OCI-M2 (cell line): Measurements from ENCODE around the gene HPS1.
"Not testable (repeated sequence)": the region's sequence is repeated elsewhere in the genome, so short reads cannot be mapped to it uniquely, and the experiment has no call there.

Experiments used
- DNase-seq: peaks from one replicate; lab custom pipeline; 2025; ENCODE audit not compliant: unreplicated experiment; lab: John Stamatoyannopoulos, UW

HPS1 gene

DNA sequence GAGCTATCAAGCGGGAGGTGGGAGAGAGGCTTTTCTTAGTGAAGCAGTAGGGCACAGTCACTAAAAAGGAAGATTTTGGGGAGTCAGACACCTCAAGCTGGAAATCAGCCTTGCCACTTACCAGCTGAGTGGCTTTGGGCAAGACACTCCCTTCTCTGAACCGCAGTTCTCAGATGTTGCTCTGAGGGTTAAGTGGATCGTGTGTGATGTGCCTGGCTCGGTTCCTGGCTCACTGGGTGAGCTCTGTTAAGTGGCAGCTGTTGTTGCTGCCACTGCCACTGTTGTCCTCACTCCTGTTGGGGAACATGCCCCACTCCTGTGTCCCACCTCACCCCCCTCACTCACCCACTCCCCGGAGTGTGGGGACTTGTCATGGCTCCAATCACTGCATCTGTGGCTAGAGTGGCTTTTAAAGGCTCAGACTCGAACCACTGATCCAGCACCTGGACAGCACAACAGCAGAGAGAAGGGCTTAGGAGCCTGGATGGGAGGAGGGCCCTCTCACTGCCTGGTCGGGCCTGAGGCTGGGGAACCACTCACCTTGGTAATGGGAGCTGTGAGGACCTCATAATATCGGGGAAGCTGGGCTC lies 51.8 kb downstream of the HPS1 start:
- no peak for DNase-seq

DNA sequence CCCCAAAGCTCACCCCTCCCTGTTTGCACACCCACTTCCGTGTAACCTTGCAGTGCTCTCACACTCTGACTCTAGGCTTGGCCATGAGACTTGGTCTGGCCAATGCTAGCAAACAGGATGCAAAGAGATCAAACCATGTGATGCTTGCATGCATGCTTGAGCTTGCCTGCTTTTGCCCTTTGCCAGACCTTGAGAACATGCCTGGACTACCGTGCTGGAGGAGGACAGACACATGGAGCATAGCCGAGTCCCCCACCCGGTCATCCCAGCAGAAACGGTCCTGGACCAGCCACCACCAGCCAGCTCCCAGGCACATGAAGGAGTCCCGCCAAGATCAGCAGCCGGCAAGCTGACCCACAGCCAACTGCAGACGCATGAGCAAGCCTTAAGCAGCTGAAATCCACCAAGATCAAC lies 55.1 kb downstream of the HPS1 start:
- no peak for DNase-seq

DNA sequence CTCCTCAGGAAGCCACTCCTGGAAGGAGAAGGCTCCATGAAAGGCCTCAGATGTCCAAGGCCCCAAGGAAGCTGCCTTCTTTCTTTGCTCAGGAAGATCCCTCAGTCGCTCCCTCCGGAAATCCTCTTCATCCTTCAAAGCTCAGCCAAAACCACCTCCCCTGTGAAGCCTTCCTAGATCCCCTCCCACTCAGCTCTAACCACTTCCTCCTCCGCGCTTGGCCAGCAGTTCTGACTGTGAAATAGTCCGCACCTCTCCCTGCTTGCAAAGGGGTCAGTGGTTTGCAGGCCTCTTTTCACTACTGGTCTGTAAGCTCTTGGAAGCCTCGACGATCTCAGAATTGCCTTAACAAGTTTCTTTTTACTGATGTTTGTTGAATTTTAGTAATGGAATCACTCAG lies 55.7 kb downstream of the HPS1 start:
- no peak for DNase-seq

DNA sequence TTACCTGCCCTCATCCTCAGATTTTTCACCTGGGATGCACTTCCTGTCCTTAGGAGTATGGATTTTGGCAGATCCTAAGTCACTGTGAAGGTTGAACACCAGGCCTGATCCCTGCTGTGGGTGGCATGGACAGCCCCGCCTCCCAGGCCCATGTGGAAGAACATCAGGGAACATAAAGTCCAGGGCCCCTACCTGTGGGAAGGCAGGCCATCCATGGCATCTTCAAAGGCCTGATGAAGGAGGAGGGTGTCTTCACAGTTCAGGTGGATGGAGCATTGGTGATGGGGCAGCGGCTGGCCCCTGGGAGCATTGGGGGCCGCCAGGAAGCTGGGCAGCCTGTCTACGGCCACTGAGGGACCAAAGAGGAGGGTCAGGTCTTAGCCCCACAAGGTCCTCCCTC lies 56.3 kb downstream of the HPS1 start:
- no peak for DNase-seq

DNA sequence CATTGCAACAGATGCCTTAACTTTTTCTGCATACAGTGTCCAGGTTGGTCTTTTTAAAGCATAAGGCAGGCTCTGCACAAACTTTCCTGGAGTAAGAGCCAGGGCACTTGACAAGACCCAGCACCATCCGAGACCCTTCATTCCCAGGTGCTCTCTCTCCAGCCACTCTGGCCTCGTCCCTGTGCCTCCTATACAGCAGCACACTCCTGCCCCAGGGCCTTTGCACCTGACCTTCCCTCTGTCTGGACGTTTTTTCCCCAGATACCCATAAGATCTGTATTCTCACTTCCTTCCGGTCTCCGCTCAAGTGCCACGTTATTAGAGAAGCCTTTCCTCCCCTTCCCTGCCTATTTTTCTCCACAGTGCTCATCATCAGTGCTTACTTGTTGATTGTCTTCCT lies 57.3 kb downstream of the HPS1 start:
- no peak for DNase-seq

DNA sequence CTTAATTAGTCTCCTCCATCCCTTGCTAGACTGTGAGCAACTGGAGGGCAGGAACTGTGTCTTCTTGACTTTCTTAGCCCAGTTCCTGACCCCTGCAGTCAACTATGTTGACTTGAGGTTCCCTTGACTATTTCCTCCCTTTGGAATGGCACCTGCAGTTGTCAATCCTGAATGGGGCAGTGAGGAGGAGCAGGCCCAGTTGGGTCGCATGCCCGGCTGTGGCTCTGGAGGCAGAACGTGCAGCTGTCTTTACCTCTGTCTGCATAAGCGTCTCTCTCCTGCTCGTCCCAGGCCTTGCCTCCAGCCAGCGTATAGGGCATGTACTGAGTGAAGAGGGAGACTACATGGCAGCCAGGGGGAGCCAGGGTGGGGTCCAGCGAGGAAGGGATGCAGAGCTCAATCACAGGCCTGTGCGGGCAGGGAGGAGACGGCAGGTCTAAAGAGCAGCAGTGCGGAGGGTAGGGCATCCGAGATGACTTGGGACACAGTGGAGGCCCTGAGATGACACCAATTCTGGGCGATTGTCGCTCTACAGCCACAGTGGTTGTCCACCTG lies 58.6 kb downstream of the HPS1 start:
- DNase-seq = no peak

DNA sequence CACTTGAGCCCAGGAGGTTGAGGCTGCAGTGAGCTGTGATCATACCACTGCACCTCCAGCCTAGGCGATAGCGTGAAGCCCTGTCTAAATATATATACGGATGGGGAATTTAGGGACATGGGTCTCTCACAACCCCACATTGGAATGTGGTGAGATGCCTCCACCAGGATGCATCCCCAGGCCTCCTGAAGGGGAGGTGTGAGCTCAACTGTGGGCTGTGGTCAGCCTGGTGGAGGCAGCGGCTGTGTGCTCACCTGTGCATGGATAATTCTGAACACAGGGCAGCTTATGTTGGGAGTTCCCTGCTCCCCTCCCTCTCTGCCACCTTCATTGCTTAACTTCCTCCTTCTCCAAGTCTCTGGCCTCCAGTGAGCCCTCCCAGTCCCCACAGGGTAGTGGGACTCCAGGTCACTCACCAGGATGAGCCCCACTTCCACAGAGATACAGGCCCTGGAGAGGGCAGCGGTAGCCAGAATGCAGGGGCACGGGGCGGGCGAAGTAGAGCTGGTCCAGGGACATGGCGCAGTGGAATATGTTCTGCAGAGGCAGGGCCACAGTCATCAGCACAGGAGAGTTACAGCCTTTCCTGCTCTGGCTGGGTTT lies 62.1 kb downstream of the HPS1 start:
- DNase-seq = no peak

DNA sequence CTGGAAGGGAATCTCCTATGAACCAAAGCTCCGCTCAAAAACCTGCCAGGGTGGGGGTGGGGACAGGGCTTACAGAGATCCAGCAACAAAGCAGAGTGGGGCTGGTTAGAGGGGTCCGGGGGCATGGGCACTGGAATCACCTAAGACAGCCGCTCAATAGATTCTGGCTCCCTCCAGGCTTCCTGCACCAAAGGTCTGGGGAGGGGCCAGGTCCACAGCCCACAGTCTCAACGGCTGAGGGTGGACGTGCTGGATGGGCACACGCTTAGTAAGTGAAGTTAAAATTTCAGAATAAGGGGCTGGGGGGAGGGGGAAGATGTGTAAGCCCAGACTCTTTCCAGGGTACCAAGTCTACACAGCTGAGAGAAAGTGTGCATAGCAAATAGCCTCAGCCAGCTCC lies 62.9 kb downstream of the HPS1 start:
- no peak for DNase-seq

DNA sequence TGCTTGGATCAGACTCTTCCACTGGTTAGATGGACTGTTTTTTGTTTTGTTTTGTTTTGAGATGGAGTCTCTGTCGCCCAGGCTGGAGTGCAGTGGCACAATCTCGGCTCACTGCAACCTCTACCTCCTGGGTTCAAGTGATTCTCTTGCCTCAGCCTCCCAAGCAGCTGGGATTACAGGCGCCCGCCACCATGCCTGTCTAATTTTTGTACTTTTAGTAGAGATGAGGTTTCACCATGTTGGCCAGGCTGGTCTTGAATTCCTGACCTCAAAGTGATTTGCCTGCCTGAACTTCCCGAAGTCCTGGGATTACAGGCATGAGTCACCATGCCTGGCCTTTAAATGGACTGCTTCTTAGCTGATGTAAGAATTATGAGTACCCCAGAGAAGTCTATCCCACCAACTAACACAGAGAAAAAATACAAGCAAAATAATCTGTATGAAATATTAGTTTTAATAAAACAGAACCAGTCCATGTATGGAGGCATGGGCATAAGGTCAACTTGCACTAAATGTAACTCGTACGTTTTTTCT lies 63.5 kb downstream of the HPS1 start:
- DNase-seq = not testable (repeated sequence)

DNA sequence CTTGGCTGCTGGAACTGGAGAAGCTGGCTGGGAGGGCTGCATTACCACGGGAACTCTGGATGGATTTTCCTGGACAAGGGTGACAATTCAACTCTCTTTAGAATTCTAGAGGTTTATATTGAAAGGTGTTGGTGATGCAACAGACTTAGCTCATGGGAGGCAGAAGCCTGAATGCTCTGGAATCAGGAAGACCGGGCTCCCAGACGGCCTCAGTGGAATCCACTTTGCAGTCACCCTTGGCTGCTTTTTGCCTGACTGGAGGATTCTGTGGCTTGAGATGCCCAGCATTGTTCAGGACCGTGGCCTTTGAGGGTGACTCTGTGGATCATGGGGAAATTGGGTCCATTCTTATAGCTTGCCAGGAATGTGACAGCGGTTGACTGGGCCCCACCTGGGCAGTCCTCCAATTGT lies 64.0 kb downstream of the HPS1 start:
- no peak for DNase-seq

DNA sequence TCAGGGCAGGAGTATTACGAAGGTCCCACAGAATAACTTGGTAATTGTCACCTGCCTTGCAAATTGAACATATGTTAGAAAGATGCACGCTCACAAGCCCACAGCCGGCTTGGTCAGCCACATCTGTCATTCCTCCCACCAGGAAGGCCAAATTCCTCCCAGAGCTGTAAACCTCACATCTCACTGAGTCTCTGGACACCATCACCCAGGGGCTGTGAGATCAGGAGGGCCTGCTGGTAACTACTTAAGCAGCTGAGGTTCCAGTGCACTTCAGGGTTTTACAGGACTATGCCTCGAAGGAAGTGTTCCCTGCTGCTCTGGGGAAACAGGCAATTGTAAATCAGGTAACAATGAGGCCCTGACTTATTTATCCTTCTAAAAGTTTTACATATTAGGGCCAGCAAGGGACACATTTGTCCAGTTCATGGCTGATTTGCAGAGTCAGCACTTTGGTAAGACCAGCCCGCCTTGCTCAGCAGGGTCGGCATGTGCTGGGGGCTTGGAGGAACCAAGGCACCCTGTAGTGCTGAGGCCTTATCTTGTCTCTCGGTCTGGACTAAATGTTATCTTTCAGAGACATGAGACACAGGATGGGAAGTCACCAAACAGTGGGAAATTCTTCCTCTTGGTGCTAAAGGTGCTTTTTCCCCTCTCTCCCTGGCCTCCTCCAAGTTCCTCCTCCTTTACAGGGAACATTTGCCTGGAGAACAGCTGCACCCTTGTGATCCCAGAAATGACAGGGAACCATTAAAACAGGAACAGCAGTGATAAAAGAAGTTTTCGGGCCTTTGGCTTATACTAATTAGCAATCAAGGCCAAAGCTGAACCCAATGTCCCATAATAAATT lies 66.0 kb downstream of the HPS1 start:
- DNase-seq = no peak

DNA sequence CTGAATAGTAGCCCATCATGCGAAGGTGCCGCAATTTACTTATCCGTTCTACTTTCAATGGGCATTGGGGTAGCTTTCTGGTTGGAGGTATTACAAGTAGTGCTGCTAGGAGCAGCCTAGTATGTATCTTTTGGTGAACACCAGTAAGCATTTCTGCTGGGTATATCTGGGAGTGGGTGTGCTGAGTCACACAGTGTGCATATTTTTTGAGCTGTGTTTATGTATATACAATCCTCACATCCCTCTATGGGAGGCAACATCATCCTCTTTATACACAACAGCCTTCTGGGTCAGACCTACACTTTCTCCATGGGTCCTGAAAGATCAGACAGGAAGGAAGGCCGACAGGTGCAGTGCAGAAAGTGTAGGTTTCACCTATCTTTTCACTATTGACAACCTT lies 68.0 kb downstream of the HPS1 start:
- DNase-seq = no peak

DNA sequence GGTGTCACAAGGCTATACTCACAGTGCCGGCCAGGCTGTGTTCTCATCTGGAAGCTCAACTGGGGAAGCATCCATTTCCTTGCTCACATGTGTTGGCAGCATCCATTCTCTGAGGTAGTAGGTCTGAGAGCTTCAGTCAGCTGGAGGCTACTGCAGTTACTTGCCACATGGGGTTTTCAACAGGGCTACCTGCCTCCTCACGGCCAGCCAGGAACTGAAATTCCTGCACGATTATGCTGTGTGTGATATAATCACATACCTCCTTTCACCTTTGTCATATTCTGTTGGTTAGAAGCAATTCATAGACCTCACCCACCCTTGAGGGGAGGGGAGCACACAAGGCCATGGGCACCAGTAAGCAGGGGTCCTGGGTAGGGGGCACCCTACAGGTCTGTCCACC lies 69.2 kb downstream of the HPS1 start:
- DNase-seq = no peak

DNA sequence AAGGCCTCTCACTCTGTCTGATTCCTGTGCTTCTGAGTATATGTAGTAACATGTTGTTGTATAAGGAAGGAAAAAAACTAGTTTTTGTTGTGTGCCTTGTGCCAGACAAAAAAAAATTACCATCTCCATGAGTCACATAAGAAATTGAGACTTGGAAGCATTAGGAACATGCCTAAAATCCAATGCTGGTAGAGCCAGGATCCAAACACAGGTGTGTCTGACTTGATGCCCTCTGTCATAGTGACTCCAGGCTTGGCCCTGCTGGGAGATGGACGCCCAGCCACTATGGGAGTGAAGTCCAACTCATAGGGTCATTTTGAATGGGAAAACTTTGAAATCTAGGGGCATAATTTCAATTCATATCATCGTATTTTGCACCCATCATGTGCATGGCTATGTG lies 69.7 kb downstream of the HPS1 start:
- no peak for DNase-seq

DNA sequence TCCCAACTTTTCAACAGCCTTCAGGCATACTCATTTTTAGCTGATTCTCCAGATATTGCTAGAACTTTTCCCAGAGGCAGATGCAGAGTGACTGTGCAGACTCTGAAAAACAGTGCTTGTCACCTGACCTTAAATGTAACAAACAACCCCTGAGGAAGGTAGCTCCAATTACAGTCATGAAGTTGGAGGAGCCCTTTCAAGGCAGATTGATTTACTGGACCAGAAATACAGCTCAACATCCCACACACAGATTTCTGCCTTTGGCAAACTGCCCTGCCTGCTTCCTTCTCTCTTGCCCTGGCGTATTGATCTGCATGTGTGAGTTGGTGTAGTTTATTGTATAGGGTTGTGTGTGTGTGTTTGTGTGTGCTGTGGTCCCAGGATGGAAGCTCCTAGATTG lies 70.2 kb downstream of the HPS1 start:
- DNase-seq = no peak

DNA sequence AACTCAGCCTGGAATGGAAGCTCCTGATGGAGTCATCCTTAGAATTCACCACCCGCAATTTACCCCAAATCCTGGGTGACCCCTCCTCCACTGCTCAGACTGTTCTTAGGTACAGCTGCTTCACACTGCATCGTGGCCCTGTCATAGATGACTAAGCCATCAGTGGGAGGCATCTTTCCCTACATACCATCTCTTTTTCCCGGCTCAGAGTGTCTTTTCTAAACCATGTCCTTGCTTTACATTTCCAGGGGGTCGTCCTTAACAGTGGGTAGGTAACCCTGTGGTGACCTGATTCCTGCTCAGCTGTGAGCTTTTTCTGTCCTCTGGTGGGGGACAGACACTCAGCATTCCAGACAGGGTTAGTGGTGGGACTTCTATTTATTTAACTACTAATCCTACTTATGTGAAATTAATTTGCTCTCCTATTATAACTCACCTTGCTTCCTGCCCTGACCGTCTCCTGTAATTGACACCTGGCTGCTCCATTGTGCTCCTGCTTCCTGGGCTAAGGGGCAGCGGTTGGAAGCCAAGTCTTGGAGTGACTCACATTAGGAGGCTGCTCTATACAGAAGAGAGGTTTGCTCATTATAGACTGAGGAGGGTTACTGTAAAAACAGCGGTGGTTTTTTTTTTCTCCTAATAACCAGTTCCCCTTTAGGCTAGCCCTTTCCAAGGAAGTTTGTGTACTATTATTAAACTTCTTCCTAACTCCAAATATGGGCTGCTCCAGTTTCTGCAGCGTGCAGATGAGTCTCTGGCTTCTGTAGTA lies 72.3 kb downstream of the HPS1 start:
- no peak for DNase-seq

DNA sequence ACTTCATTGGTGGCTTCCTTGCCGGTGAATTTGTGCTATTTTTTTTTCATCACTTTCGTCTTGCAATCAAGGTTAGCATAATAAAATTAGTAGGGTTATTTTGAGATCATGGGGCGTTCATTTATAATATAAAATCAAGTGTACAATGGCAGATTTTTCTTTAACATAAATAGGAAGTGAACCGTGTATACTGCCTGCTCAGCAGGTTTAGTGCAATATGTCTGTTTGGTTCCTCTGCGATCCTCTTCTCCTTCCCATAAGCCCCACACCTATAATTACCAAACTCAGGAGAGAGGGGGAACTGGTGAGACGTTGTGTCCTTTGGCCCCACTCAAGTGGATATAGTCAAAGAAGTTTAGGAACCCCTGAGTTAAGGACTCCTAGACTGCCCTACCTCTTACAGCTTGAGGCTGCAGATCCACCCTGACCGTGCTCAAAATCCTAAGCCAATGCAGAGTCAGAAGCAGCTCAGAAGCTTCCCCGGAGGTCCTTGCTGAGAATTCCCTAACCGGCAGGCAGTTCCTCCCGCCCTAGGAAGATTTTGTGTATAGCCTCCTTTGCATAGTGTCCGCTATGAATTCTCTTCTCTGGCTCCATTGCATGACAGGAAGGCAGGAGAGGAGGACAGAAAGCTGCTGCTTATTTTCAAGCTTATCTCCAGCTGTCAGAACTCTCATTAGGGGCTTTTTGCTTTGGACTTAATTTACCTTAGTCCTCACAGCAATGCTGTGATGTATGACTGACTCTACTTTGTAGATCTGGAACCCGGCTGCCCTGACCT lies 73.3 kb downstream of the HPS1 start:
- DNase-seq = no peak

DNA sequence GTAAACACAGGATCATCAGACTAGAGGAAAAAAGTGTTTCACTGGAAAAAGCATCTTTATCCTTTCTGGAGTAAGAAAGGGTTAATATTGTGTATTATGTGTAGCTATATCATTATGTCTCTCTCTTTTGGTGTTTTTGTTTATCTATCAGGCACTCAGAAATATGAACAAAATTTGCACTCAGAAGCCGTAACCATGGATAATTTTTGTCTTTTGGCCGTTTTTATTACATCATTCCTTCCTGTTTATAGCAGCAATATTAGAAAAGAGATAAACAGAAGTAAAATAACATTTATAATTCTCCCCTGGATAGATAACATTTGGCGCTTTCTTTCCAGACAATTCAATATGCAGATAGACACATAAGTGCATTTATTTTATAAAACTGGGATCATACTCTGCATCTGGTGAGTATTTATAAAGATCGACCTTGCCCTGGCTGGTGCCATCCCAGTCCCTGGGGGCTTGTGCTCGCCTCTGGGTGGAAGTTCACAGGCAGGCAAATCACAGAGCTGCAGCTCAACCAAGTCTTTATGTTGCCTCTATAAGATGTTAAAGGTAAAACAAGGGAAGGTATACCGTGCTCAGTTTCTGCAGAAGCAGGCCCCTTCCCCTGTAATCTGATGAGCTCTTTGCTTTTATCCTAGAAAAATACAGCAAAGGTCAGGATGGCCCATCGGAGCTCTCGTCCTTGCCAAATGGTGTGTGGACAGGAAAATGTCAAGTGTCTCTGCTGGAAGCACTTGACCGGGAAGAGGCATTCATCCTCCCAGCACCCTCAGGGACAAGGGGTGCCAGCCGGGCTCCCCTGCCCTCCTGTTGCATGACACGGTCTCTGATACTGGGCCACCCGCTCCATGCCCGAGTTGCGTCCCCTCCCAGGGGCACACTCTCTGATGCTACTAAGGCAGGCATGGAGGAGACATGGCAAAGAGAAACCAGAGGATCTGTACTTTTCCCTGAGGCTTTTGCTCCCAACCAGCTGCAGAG lies 75.6 kb downstream of the HPS1 start:
- no peak for DNase-seq

DNA sequence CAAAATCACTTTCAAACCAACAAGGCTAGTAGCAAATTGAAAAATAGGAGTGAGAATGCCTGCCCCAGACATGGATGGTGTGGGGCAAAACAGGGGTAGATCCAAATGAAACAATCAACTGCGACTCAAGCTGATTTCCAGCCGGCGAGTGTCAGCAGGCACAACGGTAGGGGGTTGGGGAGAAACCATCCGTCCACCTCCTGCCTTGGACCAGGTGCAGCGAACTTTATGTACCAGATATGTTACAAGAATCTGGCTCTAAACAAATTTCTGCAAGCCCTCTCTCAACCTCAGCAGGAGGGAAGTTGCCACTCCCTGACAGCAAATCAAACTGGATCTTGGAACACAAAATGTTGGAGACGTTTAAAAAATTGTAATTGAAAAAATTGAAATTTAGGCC lies 76.9 kb downstream of the HPS1 start:
- no peak for DNase-seq
